Heart left ventricle (tissue), 13 donors: ENCODE results near the gene TRIM46.

ENCODE experiments used
- CTCF ChIP-seq, 12 donors: fragments of 200-600 bp; sonication (generic) in 4 of 12; IDR thresholded peaks; one replicate each; pipeline versions ENCODE4 v1.5.0 to v1.8.0; 2018 to 2022; ENCODE audit warnings: antibody characterized with exemption in 12 of 12, mild to moderate bottlenecking in 5 of 12
- POLR2A ChIP-seq, 2 donors: fragments of 450-650 bp; IDR thresholded peaks; one replicate each; pipeline ENCODE4 v1.6.1; 2017; ENCODE audit warnings: antibody characterized with exemption in 2 of 2, mild to moderate bottlenecking in 2 of 2, moderate library complexity in 2 of 2
- donor health status: ischemic (EF 13 %, LVEDD 7.1; RV severe dilation, severe dysfunction).
- donor health status: DM: no; HTN: yes; CAD: no.
- donor health status: DM: no; HTN: no; CAD: no.
- donor health status: ischemic (EF 25% LVEDD 6.9; RV normal size, moderate dysfunction).
- donor health status: ischemic (EF 25% LVEDD 5.7; RV mildly dilated, moderate dysfunction).
- donor health status: ischemic (EF 35%, LVEDD 5.7; RV mildly dilated, moderate dysfunction).
- donor health status: nonischemic (EF 11% LVEDD 7.7; RV severe dilation, severe dysfunction).
- donor health status: DM: yes; HTN: yes; CAD: no.
- donor health status: PGD.
- donor health status: ischemic (EF 29% LVEDD 5.4; RV normal size, mild dysfunction).
- donor health status: nonischemic (EF 23%, LVEDD 6.1; RV moderate dilation, normal function).

GRCh38 chr1:155168456-155169210 is 5.0 kb upstream of the TRIM46 start:
- TF ChIP-seq CTCF (IDR thresholded peaks at IDR 0.05) (no peak), POLR2A (IDR thresholded peaks at IDR 0.05) (no peak)
